Skeletal muscle cell (primary cell): ENCODE results near the gene PNPO.

ENCODE experiments used
- DNase-seq: peaks from one replicate; pipeline ENCODE4 v3.0.0-alpha.2; 2010; ENCODE audit warnings: low read depth
- H3K4me3 ChIP-seq: 2 replicates; pipeline ENCODE4 v1.5.1; 2011; ENCODE audit warnings: low read depth, mild to moderate bottlenecking, control low read depth, low read length, moderate library complexity

The PNPO gene

DNA sequence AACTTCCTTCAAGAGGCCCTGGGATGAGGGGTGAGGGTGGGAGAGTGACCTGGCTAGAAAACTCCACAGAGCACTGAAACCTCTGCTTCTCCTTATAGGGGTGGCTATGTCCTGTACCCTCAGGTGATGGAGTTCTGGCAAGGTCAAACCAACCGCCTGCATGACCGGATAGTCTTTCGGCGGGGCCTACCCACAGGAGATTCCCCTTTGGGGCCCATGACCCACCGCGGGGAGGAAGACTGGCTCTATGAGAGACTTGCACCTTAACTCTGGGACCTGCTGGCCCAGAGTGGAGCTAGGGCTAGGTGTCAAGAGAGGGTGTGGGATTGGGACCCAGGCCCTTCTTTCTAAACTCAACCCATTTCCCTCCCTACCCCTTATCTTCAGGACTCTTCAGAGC lies 5.1 kb downstream of the PNPO start:
- DNase-seq, result no peak
- H3K4me3 ChIP-seq, result no peak overlapping the region

DNA sequence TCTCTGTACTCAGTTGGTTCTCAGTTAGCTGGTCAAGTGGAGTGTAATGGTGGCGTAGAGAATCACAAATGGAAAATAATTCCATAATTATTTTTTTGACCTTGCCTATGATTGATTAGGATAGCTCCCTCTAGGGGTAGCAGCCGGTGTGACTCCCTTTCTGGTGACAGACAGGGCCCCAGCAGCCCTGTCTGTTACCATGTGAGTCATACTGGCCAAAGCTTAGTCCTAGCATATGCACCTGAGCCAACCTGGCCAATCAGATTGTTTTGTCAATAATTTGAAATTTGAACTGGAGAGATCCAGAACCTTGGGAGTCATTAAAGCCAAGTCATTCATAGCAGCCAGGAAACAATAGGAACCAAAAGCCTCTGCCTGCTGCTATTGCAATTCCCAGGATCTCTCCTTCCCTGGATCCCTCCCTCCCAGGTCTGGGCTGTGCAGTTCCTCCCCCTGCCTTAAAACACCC lies 5.6 kb downstream of the PNPO start:
- peak; percentile 42 for DNase-seq
- no peak overlapping the region for H3K4me3 ChIP-seq

GRCh38 chr17:47948706-47949196 lies 7.4 kb downstream of the PNPO start:
- DNase-seq, result no peak
- no peak overlapping the region for H3K4me3 ChIP-seq

DNA sequence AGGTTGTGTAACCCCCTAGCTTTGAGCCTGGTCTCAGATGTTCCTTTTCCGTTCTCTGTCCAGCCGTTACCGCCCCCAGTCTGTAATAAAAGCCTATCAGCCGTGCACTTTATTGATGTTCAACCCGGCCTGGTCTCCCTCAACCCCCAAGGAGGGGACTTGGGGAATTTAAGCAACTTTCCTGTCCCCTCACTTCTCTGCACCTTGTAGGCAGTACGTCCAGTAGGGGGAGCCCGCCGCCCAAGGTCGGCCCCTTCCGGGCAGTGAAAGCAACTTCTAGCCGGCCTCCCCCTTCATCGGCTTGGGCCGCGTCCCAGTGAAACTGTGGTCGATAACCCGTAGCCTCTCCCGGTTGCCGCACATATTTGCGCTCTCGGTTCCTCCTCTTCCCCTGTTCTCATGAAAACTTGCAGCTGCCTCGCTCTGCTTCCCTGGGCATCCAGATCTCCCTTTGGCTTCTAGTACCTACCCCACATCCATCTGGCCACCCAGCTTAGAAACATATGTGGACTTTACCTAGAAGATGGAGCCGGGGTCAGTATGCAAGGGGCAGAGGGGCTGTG lies 7.9 kb downstream of the PNPO start:
- H3K4me3 ChIP-seq, result peak overlapping the region; percentile 16
- DNase-seq, result peak; percentile 32

DNA sequence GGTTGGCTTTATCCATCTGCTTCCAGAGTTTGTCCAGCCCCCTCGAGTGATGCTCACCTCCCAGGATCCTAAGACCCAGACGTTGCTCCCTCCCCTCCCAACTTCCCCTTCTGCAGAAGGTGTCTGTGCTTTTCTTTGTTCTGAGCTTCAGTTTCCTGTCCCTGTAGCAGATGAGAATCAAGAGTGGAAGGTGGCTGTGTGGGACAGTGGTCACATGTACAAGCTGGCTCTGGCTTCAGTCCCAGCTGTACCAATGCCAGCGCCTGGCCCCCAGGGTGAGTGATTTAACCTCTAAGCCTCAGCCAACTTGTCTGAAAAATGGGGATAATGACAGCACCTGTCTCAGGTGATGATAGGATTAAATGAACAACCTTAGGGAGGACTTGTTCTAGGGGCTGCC lies 8.6 kb downstream of the PNPO start:
- DNase-seq, result no peak
- H3K4me3 ChIP-seq, result no peak overlapping the region

GRCh38 chr17:47950448-47950847 lies 9.1 kb downstream of the PNPO start:
- no peak overlapping the region for H3K4me3 ChIP-seq
- no peak for DNase-seq

- H3K4me3 ChIP-seq, result no peak overlapping the region
- no peak for DNase-seq
Measured at GRCh38 chr17:47952171-47953021, 11.0 kb downstream of the PNPO start.

DNA sequence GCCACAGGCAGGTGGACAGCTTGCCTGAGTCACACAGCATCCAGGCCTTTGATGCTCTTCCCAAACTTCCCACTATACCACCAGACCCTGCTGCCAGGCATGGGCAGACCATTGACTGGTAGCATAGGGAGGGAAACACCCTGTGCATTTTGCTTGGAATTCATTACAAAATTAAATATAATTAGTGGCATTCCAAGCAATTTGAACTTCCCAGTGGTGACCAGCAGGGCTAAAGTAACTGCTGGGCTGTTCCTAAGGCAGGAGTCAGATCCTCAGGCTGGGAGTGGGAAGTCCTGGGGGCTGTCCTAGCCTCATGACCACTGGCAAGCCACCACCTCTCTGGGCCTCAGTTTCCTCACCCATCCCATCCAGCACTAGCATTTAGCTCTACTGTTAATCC lies 12.5 kb downstream of the PNPO start:
- no peak overlapping the region for H3K4me3 ChIP-seq
- DNase-seq, result no peak

DNA sequence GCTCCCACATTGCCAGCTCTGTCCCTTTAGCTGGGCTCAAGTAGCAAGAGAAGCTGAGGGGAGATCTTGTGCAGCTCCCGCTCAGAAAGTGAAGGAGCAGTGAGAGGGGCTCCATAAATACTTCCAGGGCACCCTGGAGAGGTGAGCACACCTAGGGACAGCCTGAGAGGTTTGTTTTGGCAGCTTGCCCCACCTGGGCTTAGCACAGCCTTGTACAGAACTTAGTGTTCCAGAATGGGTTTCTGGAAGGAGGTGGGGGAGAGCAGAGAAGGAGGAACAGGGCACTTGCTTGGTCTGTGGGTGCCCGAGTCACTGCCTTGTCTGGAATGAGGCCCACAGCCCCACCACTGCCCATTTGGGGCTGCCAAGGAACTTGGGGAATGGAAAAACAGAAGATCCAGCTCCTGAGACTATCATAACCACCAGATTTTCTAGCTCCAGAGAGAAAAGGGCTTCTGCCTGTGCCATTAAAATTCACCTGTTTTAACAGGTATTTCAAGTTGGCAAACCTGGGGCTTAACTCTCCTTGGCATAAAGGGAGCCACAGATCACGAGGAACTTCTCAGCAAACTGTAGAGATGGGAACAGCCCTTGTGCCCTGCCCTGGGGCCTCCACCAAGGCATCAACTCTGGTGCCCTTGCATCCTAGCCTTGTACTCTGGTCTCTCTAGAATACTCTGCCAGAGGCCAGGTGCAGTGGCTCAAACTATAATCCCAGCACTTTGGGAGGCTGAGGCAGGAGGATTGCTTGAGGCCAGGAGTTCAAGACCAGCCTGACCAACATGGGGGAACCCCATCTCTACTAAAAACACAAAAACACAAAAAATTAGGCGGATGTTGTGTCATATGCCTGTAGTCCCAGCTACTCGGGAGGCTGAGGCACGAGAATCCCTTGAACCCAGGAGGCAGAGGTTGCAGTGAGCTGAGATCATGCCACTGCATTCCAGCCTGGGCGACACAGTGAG lies 14.4 kb downstream of the PNPO start:
- DNase-seq, result no peak
- H3K4me3 ChIP-seq, result no peak overlapping the region

GRCh38 chr17:47956791-47957590 lies 15.6 kb downstream of the PNPO start:
- H3K4me3 ChIP-seq, result no peak overlapping the region
- no peak for DNase-seq

DNA sequence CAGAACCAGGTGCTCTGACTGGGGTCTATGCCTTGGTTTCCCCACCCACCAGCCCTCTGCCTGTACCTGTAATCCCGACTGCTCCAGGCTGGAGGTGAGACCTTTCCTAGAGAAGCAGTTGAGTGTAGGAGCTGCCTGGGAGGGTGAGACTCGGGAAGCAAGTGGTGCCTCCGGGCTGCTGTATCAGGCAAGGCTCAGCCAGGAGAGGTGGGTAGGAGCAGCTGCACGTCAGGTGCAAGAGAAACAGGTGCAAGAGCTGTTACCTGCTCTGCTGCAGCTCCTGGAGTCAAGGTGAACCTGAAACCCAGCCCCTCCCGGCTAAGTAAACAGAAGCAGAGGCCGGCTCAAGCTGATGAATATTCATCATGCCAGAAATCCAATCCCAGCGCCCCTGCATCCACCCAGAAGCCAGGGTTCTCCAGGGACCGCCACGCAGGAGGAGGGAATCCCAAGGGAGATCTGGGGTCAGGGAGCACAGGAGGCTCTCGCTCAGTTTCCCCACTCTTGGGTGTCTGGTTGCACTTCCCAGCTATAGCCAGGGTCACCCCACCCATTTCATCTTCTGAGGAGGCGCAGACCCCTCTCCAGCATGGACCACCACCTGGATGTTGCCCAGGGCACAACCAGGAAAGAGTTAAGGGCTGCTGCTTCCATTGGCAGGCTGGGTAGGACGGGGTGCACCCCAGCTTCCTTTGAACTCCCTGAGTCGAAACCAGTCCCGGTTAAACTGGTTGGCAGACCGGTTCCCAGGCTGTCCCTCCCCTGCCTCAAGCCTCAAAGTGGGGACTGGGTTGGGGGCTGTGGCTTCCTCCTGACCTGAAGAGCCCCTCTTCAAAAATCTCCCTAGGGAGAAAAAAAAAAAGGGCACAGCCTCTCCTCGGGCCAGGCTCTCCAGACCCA lies 16.5 kb downstream of the PNPO start, which contains the start of gene PRR15L:
Gene PRR15L (minus strand): TSS at position 293 of the 900 bp plus-strand sequence. CDS start 4,649 bp downstream, outside the sequence.
- H3K4me3 ChIP-seq, result no peak within 1 kb of the TSS
- no peak for DNase-seq

GRCh38 chr17:47959825-47960655 lies 18.7 kb downstream of the PNPO start:
- no peak overlapping the region for H3K4me3 ChIP-seq
- DNase-seq, result no peak

- DNase-seq, result no peak
- no peak overlapping the region for H3K4me3 ChIP-seq
Measured at GRCh38 chr17:47961406-47961805, 20.0 kb downstream of the PNPO start.

DNA sequence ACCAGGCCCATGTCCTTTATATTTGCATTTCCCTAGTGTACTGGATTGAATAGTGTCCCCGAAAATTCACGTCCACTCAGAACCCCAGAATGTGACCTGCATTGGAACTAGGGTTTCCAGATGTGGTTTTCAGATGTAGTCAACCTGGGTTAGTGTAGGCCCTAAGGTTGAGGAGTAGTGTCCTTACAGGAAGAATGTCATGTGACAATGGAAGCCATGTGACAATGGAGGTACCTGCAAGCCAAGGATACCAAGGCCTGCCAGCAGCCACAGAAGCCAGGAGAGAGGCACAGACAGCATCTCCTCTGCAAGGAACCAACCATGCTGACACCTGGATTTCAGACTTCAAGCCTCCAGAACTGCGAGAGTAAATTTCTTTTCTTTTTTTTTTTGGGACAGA lies 21.5 kb downstream of the PNPO start:
- no peak overlapping the region for H3K4me3 ChIP-seq

GRCh38 chr17:47964856-47965255 lies 23.5 kb downstream of the PNPO start:
- no peak overlapping the region for H3K4me3 ChIP-seq
- DNase-seq, result no peak

More for the DNA sequence above, 21.5 kb downstream of the PNPO start:
- no peak for DNase-seq

DNA sequence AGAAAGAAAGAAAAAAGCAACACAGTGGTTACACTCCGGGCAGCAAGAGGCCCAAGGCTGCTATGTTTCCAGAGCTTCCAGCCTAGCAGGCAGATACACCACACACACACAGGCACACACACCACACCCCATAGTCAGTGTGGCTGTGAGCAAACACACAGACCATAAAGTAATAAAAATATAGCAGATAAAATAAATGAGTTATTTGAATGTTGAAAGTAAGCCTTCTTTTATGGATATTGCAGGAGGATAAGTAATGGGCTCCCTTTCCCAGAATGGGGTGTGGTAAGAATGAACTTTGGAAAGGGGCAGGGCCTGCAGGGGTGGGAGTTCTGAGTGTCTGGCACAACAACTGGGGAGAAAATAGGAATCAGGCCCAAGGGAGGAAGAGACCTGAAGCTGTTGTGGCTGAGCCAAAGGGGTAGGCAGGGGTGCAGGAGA lies 24.7 kb downstream of the PNPO start:
- H3K4me3 ChIP-seq, result no peak overlapping the region
- no peak for DNase-seq

GRCh38 chr17:47967607-47968252 lies 26.4 kb downstream of the PNPO start:
- peak; percentile 35 for DNase-seq
- H3K4me3 ChIP-seq, result no peak overlapping the region
